GM19467 (cell line): ENCODE measurements around the gene MIEF2.

ENCODE experiments used
- ATAC-seq: cut with Tn5 transposase; IDR thresholded peaks from one replicate; pipeline ENCODE4 v1.9.1; 2021; ENCODE audit warnings: mild to moderate bottlenecking, moderate library complexity; ENCODE audit not compliant: unreplicated experiment

The MIEF2 gene

DNA sequence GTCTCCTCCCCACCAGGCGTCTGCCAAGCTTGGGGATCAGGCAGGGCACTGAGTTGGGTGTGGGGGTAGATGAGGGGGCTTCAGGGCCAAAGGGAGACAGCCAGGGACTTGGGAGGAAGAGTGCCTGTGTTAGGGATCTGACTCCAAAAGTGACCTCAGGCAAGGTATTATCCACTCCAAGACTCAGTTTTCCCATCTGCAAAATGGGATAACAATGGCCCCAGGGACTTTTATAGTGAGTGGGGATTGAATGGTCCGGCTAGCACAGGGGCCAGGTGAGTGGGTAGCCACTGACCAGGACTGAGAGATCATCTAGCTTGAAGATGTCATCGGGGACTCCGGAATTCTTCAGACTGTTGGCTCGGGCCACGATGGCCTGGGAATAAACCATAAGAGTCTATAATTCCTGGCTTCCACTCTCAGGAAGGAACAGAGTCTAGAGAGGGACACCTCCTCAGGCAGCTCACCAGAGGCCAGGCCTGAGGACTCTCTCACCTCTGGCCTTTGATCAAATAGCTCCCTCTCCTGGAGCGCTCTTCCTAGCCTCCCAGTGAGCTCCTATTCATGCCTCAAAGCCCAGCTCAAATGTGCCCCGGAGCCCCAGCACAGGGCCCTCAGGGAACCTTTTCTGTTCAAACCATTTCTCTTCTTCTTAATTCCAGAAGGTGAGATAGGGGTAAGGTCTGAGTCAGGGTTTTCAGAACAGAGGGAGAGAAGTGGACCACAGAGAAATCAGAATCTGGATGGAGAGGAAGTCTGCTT lies 5.4 kb upstream of the MIEF2 start:
- no peak for ATAC-seq

DNA sequence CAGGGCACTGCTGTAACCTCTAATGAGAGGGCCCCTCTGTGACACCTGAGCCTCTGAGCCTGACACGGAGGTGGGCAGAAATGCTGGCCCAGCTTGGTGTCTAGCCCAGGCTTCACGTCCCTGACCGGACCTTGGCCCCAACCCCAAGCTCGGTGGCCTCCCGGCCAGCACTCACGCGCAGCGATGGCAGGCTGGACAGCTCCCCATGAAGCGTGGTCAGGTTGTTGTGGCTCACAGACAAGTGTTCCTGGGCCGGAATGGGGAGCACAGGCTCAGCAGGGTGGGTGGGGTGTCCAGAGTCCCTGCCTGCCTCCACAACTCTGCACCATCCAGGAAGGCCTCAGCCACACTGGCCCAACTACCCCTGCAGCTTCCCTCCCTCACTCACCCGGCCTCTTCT lies 4.1 kb upstream of the MIEF2 start:
- ATAC-seq = no peak

- ATAC-seq = no peak
Measured at GRCh38 chr17:18256776-18257175, 3.7 kb upstream of the MIEF2 start.

- ATAC-seq = no peak
Measured at GRCh38 chr17:18257268-18257981, 3.0 kb upstream of the MIEF2 start.

DNA sequence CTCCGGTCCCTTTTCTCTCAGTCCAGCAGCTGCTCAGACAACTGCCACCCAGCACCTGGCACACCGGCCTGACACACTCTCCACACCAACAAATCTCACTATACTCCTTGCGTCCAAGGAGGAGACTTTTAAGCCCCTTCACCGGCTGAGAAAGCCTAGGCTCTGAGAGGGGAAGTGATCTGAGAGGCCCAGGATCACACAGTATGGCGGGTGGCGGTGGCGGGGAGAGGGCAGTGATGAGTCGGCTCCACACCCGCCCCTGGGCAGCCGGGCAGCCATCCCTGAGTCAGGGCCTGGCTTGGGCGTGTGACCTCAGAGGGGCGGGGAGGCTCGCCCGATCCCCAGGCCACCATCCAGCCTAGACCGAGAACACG lies 2.5 kb upstream of the MIEF2 start:
- no peak for ATAC-seq

GRCh38 chr17:18258356-18259038 lies 2.0 kb upstream of the MIEF2 start, which contains the start of gene FLII:
Gene FLII (minus strand): TSS chr17:18258738. CDS start chr17:18258690, 48 bp downstream.
- no peak for ATAC-seq

GRCh38 chr17:18259621-18260331 lies 686 bp upstream of the MIEF2 start:
- peak; percentile 1 for ATAC-seq

GRCh38 chr17:18261146-18261515 lies 669 bp downstream of the MIEF2 start:
- no peak for ATAC-seq

GRCh38 chr17:18261659-18262058 lies 1.2 kb downstream of the MIEF2 start:
- no peak for ATAC-seq

DNA sequence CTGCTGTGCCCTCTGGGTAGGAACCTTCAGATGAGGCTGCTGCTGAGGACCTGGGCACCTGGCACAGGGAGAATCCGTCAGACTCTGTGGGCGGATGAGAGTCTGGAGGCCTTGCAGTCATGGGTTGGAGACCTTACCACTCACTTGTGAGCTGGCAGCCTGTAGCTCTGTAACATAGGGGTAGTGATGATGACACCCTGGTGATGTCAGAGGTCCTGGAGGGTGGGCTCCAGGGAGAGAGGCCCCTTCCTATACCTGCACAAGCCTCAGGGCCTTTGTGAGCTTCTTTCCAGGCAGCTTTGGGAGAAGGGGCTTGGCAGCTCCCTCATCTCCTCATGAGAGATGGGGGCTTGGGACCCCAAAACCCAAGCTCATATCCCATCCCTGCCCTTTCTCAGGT lies 1.6 kb downstream of the MIEF2 start:
- ATAC-seq = no peak

- no peak for ATAC-seq
Measured at GRCh38 chr17:18262641-18263040, 2.2 kb downstream of the MIEF2 start.

DNA sequence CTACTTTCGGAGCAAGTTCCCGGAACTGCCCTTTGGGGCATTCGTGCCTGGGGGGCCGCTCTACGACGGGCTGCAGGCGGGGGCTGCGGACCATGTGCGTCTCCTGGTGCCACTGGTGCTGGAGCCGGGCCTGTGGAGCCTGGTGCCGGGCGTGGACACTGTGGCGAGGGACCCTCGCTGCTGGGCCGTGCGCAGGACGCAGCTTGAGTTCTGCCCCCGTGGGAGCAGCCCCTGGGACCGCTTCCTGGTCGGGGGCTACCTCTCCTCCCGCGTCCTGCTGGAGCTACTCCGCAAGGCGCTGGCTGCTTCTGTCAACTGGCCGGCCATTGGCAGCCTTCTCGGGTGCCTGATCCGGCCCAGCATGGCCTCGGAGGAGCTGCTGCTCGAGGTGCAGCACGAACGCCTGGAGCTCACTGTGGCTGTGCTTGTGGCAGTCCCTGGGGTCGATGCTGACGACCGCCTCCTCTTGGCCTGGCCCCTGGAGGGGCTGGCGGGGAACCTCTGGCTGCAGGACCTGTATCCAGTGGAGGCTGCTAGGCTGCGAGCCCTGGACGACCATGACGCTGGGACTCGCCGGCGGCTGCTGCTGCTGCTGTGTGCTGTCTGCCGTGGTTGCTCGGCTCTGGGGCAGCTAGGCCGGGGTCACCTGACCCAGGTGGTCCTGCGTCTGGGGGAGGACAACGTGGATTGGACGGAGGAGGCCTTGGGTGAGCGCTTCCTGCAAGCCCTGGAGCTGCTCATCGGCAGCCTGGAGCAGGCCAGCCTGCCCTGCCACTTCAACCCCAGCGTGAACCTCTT lies 3.6 kb downstream of the MIEF2 start:
- no peak for ATAC-seq

- no peak for ATAC-seq
Measured at GRCh38 chr17:18267366-18267765, 6.9 kb downstream of the MIEF2 start.

DNA sequence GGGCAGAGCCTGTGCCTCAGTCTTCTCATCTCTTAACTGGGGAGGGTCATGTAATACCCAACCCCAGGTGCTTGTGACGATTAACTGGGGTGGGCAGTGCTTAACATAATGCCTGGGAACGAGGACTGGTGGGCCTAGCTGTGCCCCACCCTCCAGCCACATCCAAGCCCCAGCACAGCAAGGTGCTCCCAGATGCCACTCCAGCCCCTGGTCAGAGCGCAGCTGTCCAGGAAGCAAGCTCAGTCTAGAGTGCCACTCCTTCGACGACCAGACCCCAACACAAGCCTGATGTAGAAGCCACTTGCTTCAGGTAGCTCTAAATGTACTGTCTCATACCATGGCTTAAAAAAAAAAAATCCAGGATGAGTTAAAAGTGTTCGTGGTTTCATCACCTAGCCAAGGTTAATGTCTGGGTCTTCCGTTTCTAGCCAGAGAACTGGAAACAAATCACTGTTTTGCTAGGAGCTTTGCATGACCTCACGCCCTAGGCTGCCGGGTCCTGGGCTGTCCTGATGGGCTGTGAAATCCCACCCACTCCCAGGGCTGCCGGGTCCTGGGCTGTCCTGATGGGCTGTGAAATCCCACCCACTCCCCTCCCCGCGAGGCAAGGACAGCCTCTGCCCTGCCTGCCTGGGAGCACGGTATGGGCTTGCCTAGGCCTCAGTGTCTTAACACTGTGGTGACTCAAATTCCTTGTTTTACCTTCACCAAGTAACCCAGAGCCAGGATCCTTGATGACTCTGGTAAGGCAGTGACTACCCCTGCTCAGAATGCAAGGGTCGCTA lies 7.7 kb downstream of the MIEF2 start:
- no peak for ATAC-seq

- ATAC-seq = no peak
Measured at GRCh38 chr17:18270046-18270931, 9.8 kb downstream of the MIEF2 start.

- no peak for ATAC-seq
Measured at GRCh38 chr17:18277076-18277475, 16.6 kb downstream of the MIEF2 start.

DNA sequence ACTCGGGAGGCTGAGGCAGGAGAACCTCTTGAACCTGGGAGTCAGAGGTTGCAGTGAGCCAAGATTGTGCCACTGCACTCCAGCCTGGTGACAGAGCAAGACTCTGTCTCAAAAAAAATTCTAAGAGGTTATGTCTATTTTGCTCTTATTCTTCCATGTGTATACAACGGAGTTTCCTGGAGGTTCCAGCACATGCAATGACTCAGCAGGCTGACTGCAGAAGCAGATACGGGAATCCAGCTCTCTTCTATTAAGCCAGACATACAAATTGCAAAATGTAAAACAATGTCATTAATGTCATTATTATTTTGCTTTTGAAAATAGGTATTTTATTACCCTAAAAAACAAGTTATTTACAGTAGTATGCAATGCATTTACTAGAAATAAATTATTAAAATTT lies 18.4 kb downstream of the MIEF2 start:
- ATAC-seq = no peak

DNA sequence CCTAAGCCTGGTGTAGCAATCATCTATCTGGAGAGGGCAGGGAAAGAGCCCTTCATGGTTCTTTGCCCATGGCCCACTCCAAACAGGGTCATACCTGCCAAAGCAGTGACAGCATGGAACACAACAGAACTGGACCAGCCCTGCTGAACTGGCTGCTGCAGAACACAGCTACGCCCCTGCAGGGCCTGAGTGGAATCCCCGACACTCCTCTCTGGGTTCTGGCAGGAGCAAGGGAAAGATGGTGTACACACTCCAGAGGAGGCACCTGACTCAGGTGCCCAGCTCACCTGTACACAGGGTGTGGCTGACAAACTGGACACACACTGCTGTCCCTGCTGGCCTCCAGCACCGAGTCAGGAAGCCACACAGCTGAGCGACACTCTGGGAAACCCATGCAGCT lies 19.8 kb downstream of the MIEF2 start:
- ATAC-seq = no peak
